Measurements from ENCODE around the gene CAMK1D.

GRCh38 chr10:12787297-12787696 is 437.9 kb downstream of the CAMK1D start:
- no peak for TF ChIP-seq CTCF (IDR thresholded peaks at IDR 0.05)
- TF ChIP-seq POLR2A (IDR thresholded peaks at IDR 0.05), result no peak
